ENCODE results near the gene MED16.

GRCh38 chr19:866769-867300, 26.2 kb downstream of the MED16 start:
- TF ChIP-seq CTCF (conservative IDR thresholded peaks at IDR 0.05 in 1 of 2, IDR thresholded peaks at IDR 0.05 in 1 of 2; ENCODE audit: low read depth in 1 of 2, low read length in 2 of 2) (no peak), EZH2 (IDR thresholded peaks at IDR 0.05; ENCODE audit: low read length, missing control alignments) (no peak)
